Suprapubic skin (tissue), 4 donors: ENCODE measurements around the gene TKT.

Source experiments
- EP300 ChIP-seq: sonication (generic); formaldehyde crosslinking; IDR thresholded peaks from one replicate; pipeline ENCODE4 v1.6.1; 2017; ENCODE audit warnings: antibody characterized with exemption
- POLR2A ChIP-seq, 2 donors: fragments of 450-650 bp; IDR thresholded peaks; one replicate each; pipeline ENCODE4 v1.6.1; 2017; ENCODE audit warnings: antibody characterized with exemption in 2 of 2, mild to moderate bottlenecking in 2 of 2, moderate library complexity in 2 of 2
- POLR2AphosphoS5 ChIP-seq, 3 donors: sonication (generic); formaldehyde crosslinking; IDR thresholded peaks; one replicate each; pipeline ENCODE4 v1.6.1; 2017; ENCODE audit warnings: antibody characterized with exemption in 3 of 3
- TF ChIP-seq, protein P1 (sequence below), 2 donors: fragments of 200-600 bp in 1 of 2; fragments of 450-650 bp in 1 of 2; sonication (generic) in 1 of 2; IDR thresholded peaks; one replicate each; pipeline ENCODE4 v1.5.1; 2016 to 2019; ENCODE audit warnings: antibody characterized with exemption in 2 of 2, mild to moderate bottlenecking in 1 of 2, moderate library complexity in 1 of 2

DNA sequence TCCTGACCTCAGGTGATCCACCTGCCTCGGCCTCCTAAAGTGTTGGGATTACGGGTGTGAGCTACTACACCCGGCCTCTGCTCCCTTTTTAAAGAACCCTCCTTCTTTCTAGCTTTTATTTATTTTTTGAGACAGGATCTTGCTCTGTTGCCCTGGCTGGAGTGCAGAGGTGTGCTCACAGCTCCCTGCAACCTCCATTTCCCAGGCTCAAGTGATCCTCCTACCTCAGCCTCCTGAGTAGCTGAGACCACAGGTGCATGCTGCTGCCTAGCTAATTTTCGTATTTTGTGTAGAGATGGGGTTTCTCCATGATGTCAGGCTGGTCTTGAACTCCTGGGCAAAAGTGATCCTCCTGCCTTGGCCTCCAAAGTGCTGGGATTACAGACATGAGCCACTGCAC, 34.5 kb downstream of the TKT start:
- TF ChIP-seq, protein P1, sequence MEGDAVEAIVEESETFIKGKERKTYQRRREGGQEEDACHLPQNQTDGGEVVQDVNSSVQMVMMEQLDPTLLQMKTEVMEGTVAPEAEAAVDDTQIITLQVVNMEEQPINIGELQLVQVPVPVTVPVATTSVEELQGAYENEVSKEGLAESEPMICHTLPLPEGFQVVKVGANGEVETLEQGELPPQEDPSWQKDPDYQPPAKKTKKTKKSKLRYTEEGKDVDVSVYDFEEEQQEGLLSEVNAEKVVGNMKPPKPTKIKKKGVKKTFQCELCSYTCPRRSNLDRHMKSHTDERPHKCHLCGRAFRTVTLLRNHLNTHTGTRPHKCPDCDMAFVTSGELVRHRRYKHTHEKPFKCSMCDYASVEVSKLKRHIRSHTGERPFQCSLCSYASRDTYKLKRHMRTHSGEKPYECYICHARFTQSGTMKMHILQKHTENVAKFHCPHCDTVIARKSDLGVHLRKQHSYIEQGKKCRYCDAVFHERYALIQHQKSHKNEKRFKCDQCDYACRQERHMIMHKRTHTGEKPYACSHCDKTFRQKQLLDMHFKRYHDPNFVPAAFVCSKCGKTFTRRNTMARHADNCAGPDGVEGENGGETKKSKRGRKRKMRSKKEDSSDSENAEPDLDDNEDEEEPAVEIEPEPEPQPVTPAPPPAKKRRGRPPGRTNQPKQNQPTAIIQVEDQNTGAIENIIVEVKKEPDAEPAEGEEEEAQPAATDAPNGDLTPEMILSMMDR (IDR thresholded peaks at IDR 0.05): no peak
- TF ChIP-seq POLR2AphosphoS5 (IDR thresholded peaks at IDR 0.05) (no peak), POLR2A (IDR thresholded peaks at IDR 0.05) (no peak), EP300 (no peak)
